Activated naive CD4-positive, alpha-beta T cell treated with anti-CD3 and anti-CD28 coated beads for 36 hours (primary cell): ENCODE measurements around the gene POLR3E. TPM values are rescaled to one million over a fixed set of nuclear protein-coding genes. Genes with fewer than 3 reads are reported as not detected.

ENCODE experiments used
- CTCF ChIA-PET: fragments of 350-600 bp; sonication (Branson Sonifier 250); formaldehyde crosslinking; loops from one replicate; lab custom pipeline; 2021; ENCODE audit warnings: antibody characterized with exemption; lab: Charles Lee
- DNase-seq: peaks from one replicate; pipeline ENCODE4 v3.0.0-alpha.2; 2020
- H3K27ac Mint-ChIP-seq: one replicate; pipeline ENCODE4 v1.8.0; 2021; ENCODE audit warnings: mild to moderate bottlenecking, mixed read lengths
- H3K27me3 Mint-ChIP-seq: one replicate; pipeline ENCODE4 v1.8.0; 2021; ENCODE audit warnings: low read depth, mixed read lengths
- H3K36me3 Mint-ChIP-seq: one replicate; pipeline ENCODE4 v1.8.0; 2021; ENCODE audit warnings: low read depth, mixed read lengths
- H3K4me1 Mint-ChIP-seq: one replicate; pipeline ENCODE4 v1.8.0; 2021; ENCODE audit warnings: low read depth, mixed read lengths
- H3K4me3 Mint-ChIP-seq: one replicate; pipeline ENCODE4 v1.8.0; 2021; ENCODE audit warnings: mild to moderate bottlenecking, moderate library complexity, mixed read lengths
- H3K9me3 Mint-ChIP-seq: one replicate; pipeline ENCODE4 v1.8.0; 2021; ENCODE audit warnings: mixed read lengths
- intact Hi-C: fragments of 100-400 bp; cut with micrococcal nuclease; formaldehyde crosslinking; loops from one replicate; pipeline ENCODE4 v1.15.1; 2023
- total RNA-seq, 2 experiments: library from RNA; stranded (reverse); gene quantifications; one replicate each; pipeline ENCODE4 v1.2.3, GENCODE V29; 2021

Gene POLR3E
- total RNA-seq, 2 experiments from 2014 or later = 72.9 to 74.7 TPM

- Mint-ChIP-seq H3K27me3 (no peaks in the 10 kb centered on the region), H3K4me3 (no peak overlapping the region), H3K9me3 (no peaks in the 10 kb centered on the region), H3K27ac (peak overlapping the region; percentile 75), H3K36me3 (peaks cover 37% of the 10 kb centered on the region), H3K4me1 (no peaks in the 10 kb centered on the region)
- DNase-seq = peak; percentile 83
- intact Hi-C loops = loop anchor here (1.0 to 2.0 kb wide), 3 partner anchors 53 to 1163 kb away; partner anchors contain the start of genes CDR2 and LDAF1
- CTCF ChIA-PET = interaction anchor here (0.5 to 1.8 kb wide), 12 partner anchors 9 to 1164 kb away, joined by 3 to 6 read pairs (median 4); no protein-coding TSS in a partner anchor
Measured at GRCh38 chr16:22321340-22322001, 24.3 kb downstream of the POLR3E start.

GRCh38 chr16:22322021-22322471, 24.8 kb downstream of the POLR3E start:
- no peaks in the 10 kb centered on the region for H3K9me3 Mint-ChIP-seq
- no peak overlapping the region for H3K27ac Mint-ChIP-seq
- no peaks in the 10 kb centered on the region for H3K4me1 Mint-ChIP-seq
- H3K4me3 Mint-ChIP-seq = no peak overlapping the region
- DNase-seq = no peak
- intact Hi-C loops = no loop called here
- CTCF ChIA-PET = interaction anchor here (0.9 kb wide), 1 partner anchor 13 kb away, joined by 3 read pairs; no protein-coding TSS in a partner anchor
- no peaks in the 10 kb centered on the region for H3K27me3 Mint-ChIP-seq
- peaks cover 42% of the 10 kb centered on the region for H3K36me3 Mint-ChIP-seq

GRCh38 chr16:22322741-22323140, 25.5 kb downstream of the POLR3E start:
- Mint-ChIP-seq H3K9me3 (no peaks in the 10 kb centered on the region), H3K36me3 (peaks cover 40% of the 10 kb centered on the region), H3K4me1 (no peaks in the 10 kb centered on the region), H3K4me3 (no peak overlapping the region), H3K27ac (no peak overlapping the region), H3K27me3 (no peaks in the 10 kb centered on the region)
- CTCF ChIA-PET = no interaction called here
- intact Hi-C loops = no loop called here
- DNase-seq = no peak

- Mint-ChIP-seq H3K9me3 (no peaks in the 10 kb centered on the region), H3K36me3 (peaks cover 40% of the 10 kb centered on the region), H3K4me3 (no peak overlapping the region), H3K27ac (no peak overlapping the region), H3K27me3 (no peaks in the 10 kb centered on the region), H3K4me1 (no peaks in the 10 kb centered on the region)
- no peak for DNase-seq
- CTCF ChIA-PET = no interaction called here
- intact Hi-C loops = no loop called here
Measured at GRCh38 chr16:22323173-22323958, 26.2 kb downstream of the POLR3E start.

- no peak for DNase-seq
- intact Hi-C loops = no loop called here
- Mint-ChIP-seq H3K27me3 (no peaks in the 10 kb centered on the region), H3K9me3 (no peaks in the 10 kb centered on the region), H3K4me3 (no peak overlapping the region), H3K27ac (peak overlapping the region; percentile 18), H3K4me1 (no peaks in the 10 kb centered on the region), H3K36me3 (peaks cover 38% of the 10 kb centered on the region)
- CTCF ChIA-PET = no interaction called here
Measured at GRCh38 chr16:22323959-22324786, 27.0 kb downstream of the POLR3E start.

GRCh38 chr16:22324787-22325597, 27.8 kb downstream of the POLR3E start:
- H3K4me1 Mint-ChIP-seq = no peaks in the 10 kb centered on the region
- H3K27ac Mint-ChIP-seq = no peak overlapping the region
- no peaks in the 10 kb centered on the region for H3K9me3 Mint-ChIP-seq
- intact Hi-C loops = no loop called here
- H3K4me3 Mint-ChIP-seq = no peak overlapping the region
- no peak for DNase-seq
- peaks cover 36% of the 10 kb centered on the region for H3K36me3 Mint-ChIP-seq
- H3K27me3 Mint-ChIP-seq = no peaks in the 10 kb centered on the region
- CTCF ChIA-PET = no interaction called here

- H3K9me3 Mint-ChIP-seq = no peaks in the 10 kb centered on the region
- H3K4me3 Mint-ChIP-seq = no peak overlapping the region
- DNase-seq = no peak
- no peak overlapping the region for H3K27ac Mint-ChIP-seq
- intact Hi-C loops = no loop called here
- H3K27me3 Mint-ChIP-seq = no peaks in the 10 kb centered on the region
- peaks cover 36% of the 10 kb centered on the region for H3K36me3 Mint-ChIP-seq
- CTCF ChIA-PET = no interaction called here
- no peaks in the 10 kb centered on the region for H3K4me1 Mint-ChIP-seq
Measured at GRCh38 chr16:22325598-22326368, 28.6 kb downstream of the POLR3E start.

- intact Hi-C loops = no loop called here
- Mint-ChIP-seq H3K27ac (no peak overlapping the region), H3K27me3 (no peaks in the 10 kb centered on the region), H3K4me1 (no peaks in the 10 kb centered on the region), H3K4me3 (no peak overlapping the region), H3K9me3 (no peaks in the 10 kb centered on the region), H3K36me3 (peaks cover 33% of the 10 kb centered on the region)
- CTCF ChIA-PET = no interaction called here
- DNase-seq = no peak
Measured at GRCh38 chr16:22326369-22326652, 29.1 kb downstream of the POLR3E start.

GRCh38 chr16:22326771-22327445, 29.7 kb downstream of the POLR3E start:
- intact Hi-C loops = no loop called here

GRCh38 chr16:22327446-22327775, 30.2 kb downstream of the POLR3E start:
- no peak for DNase-seq
- Mint-ChIP-seq H3K27ac (peak overlapping the region; percentile 46), H3K4me3 (no peak overlapping the region), H3K27me3 (no peaks in the 10 kb centered on the region), H3K36me3 (peaks cover 41% of the 10 kb centered on the region), H3K9me3 (no peaks in the 10 kb centered on the region), H3K4me1 (no peaks in the 10 kb centered on the region)
- intact Hi-C loops = no loop called here
- CTCF ChIA-PET = no interaction called here

More at GRCh38 chr16:22326771-22327445, 29.7 kb downstream of the POLR3E start:
- Mint-ChIP-seq H3K36me3 (peaks cover 37% of the 10 kb centered on the region), H3K4me1 (no peaks in the 10 kb centered on the region), H3K4me3 (no peak overlapping the region), H3K27ac (peak overlapping the region; percentile 46), H3K9me3 (no peaks in the 10 kb centered on the region), H3K27me3 (no peaks in the 10 kb centered on the region)
- DNase-seq = no peak
- CTCF ChIA-PET = no interaction called here
